SHP77 (cell line): ENCODE data around the gene VAMP5.

Experiments used
- DNase-seq, 2 experiments: peaks; one replicate each; lab custom pipeline; 2025; lab: John Stamatoyannopoulos, UW

The VAMP5 gene

GRCh38 chr2:85635636-85636035 lies 51.4 kb downstream of the VAMP5 start:
- no peak for DNase-seq

GRCh38 chr2:85642725-85643124 lies 58.5 kb downstream of the VAMP5 start:
- no peak for DNase-seq
